HepG2 (cell line): Measurements from ENCODE around the gene ADGRG6. TPM values are rescaled to one million over a fixed set of nuclear protein-coding genes. Genes with fewer than 3 reads are reported as not detected.

Source experiments
- CAMTA2 ChIP-seq: sonication (generic); formaldehyde crosslinking; IDR thresholded peaks from 2 replicates; pipeline ENCODE4 v1.4.0; 2020; ENCODE audit warnings: mild to moderate bottlenecking, missing genetic modification reagents, borderline replicate concordance
- GRHL1 ChIP-seq: sonication (generic); formaldehyde crosslinking; conservative IDR thresholded peaks from 2 replicates; pipeline ENCODE4 v1.8.0; 2022; ENCODE audit warnings: missing genetic modification reagents
- HNRNPLL ChIP-seq: fragments of 200-400 bp; formaldehyde crosslinking; IDR thresholded peaks from 2 replicates; pipeline ENCODE4 v1.6.1; 2017; ENCODE audit warnings: mild to moderate bottlenecking, low read depth, low read length; ENCODE audit not compliant: poor library complexity, severe bottlenecking
- IRF1 ChIP-seq: sonication (generic); formaldehyde crosslinking; IDR thresholded peaks from 2 replicates; pipeline ENCODE4 v1.4.0; 2020; ENCODE audit warnings: low read depth, mild to moderate bottlenecking, missing genetic modification reagents
- KLF16 ChIP-seq, 2 experiments: sonication (generic) in 1 of 2; formaldehyde crosslinking in 1 of 2; IDR thresholded peaks; 2 replicates each; pipeline versions ENCODE4 v1.6.1 to v1.8.0; 2016 to 2023; ENCODE audit warnings: missing genetic modification reagents in 2 of 2, missing compliant biosample characterization in 1 of 2
- MZF1 ChIP-seq: sonication (generic); formaldehyde crosslinking; IDR thresholded peaks from 2 replicates; pipeline ENCODE4 v1.8.1; 2023; ENCODE audit warnings: mild to moderate bottlenecking, missing genetic modification reagents, borderline replicate concordance
- NFE2L2 ChIP-seq: fragments of 150-350 bp; IDR thresholded peaks from 2 replicates; pipeline ENCODE4 v1.6.1; 2014; ENCODE audit warnings: low read length
- NR0B2 ChIP-seq: sonication (generic); formaldehyde crosslinking; IDR thresholded peaks from 2 replicates; pipeline ENCODE4 v1.4.0; 2020; ENCODE audit warnings: mild to moderate bottlenecking, missing genetic modification reagents
- NRL ChIP-seq: sonication (generic); formaldehyde crosslinking; IDR thresholded peaks from 2 replicates; pipeline ENCODE4 v1.5.0; 2020; ENCODE audit warnings: missing genetic modification reagents, mild to moderate bottlenecking, moderate library complexity, borderline replicate concordance
- PRDM15 ChIP-seq: sonication (generic); formaldehyde crosslinking; IDR thresholded peaks from 2 replicates; pipeline ENCODE4 v1.4.0; 2020; ENCODE audit warnings: missing genetic modification reagents
- RNF219 ChIP-seq: sonication (generic); formaldehyde crosslinking; IDR thresholded peaks from 2 replicates; pipeline ENCODE4 v1.5.0; 2020; ENCODE audit warnings: mild to moderate bottlenecking, missing genetic modification reagents
- ZFP82 ChIP-seq: sonication (generic); formaldehyde crosslinking; IDR thresholded peaks from 2 replicates; pipeline ENCODE4 v1.5.1; 2020; ENCODE audit warnings: mild to moderate bottlenecking, missing genetic modification reagents, borderline replicate concordance
- ZNF230 ChIP-seq: sonication (generic); formaldehyde crosslinking; IDR thresholded peaks from 2 replicates; pipeline ENCODE4 v1.4.0; 2020; ENCODE audit warnings: mild to moderate bottlenecking, missing genetic modification reagents
- ZNF816 ChIP-seq: sonication (generic); formaldehyde crosslinking; IDR thresholded peaks from 2 replicates; pipeline ENCODE4 v1.8.0; 2022; ENCODE audit warnings: missing genetic modification reagents, mild to moderate bottlenecking, borderline replicate concordance
- ZSCAN12 ChIP-seq: sonication (generic); formaldehyde crosslinking; IDR thresholded peaks from 2 replicates; pipeline ENCODE4 v1.9.0; 2021; ENCODE audit warnings: mild to moderate bottlenecking, missing genetic modification reagents
- ZSCAN31 ChIP-seq: sonication (generic); formaldehyde crosslinking; IDR thresholded peaks from 2 replicates; pipeline ENCODE4 v1.5.0; 2020; ENCODE audit warnings: low read depth, mild to moderate bottlenecking, missing genetic modification reagents
- polyA plus RNA-seq, 8 experiments: library from polyadenylated mRNA; depleted of rRNA in 3 of 8; stranded (reverse) in 7 of 8; unstranded in 1 of 8; fragments of >200 nt; fragmentation: Illumina TruSeq in 4 of 8; extraction: Trizol in 4 of 8; gene quantifications; 2 replicates each; pipeline versions ENCODE4 v1.2.1 to v1.2.3, GENCODE V29; 2011 to 2016; ENCODE audit warnings: low read depth in 4 of 8, missing spikeins in 1 of 8, mixed read lengths in 1 of 8; ENCODE audit not compliant: insufficient read depth in 1 of 8
- total RNA-seq, 5 experiments: library from RNA; depleted of rRNA; stranded (reverse); fragments of >200 nt; fragmentation: Illumina TruSeq; extraction: Trizol; gene quantifications; 2 replicates each; pipeline ENCODE4 v1.2.3, GENCODE V29; 2016; ENCODE audit warnings: low read depth in 1 of 5

The ADGRG6 gene
- total and polyA plus RNA-seq, 2 of the 13 experiments (the other 11 are each of a cell fraction or from before 2014, with no cell fraction given) = 129 to 249 TPM

GRCh38 chr6:142378138-142378875 is 76.5 kb downstream of the ADGRG6 start (continued):
- no peak for TF ChIP-seq PRDM15 (CRISPR knock-in tag)
- TF ChIP-seq CAMTA2 = no peak
- no peak for TF ChIP-seq HNRNPLL
- no peak for TF ChIP-seq ZFP82 (CRISPR knock-in tag)
- TF ChIP-seq IRF1 (CRISPR knock-in tag) = no peak
- no peak for TF ChIP-seq ZSCAN12
- TF ChIP-seq RNF219 (CRISPR knock-in tag) = no peak
- no peak for TF ChIP-seq MZF1 (CRISPR knock-in tag)
- no peak for TF ChIP-seq ZSCAN31 (CRISPR knock-in tag)
- TF ChIP-seq ZNF816 (CRISPR knock-in tag) = no peak; the same call in 1 of the 2 replicates
- TF ChIP-seq NFE2L2 = no peak
- no peak for TF ChIP-seq ZNF230 (CRISPR knock-in tag)
- no peak for TF ChIP-seq KLF16 (CRISPR knock-in tag; IDR thresholded peaks at IDR 0.05)
- no peak for TF ChIP-seq NRL (CRISPR knock-in tag)
- no peak for TF ChIP-seq NR0B2 (CRISPR knock-in tag)
- no peak for TF ChIP-seq GRHL1 (CRISPR knock-in tag)
